CD8-positive, alpha-beta memory T cell (primary cell): Measurements from ENCODE around the gene LHX5. TPM values are rescaled to one million over a fixed set of nuclear protein-coding genes. Genes with fewer than 3 reads are reported as not detected.
"Not testable (repeated sequence)": the region's sequence is repeated elsewhere in the genome, so short reads cannot be mapped to it uniquely, and the experiment has no call there.

ENCODE experiments used
- CTCF ChIA-PET: fragments of 350-600 bp; sonication (Branson Sonifier 250); formaldehyde crosslinking; loops from one replicate; lab custom pipeline; 2021; ENCODE audit warnings: antibody characterized with exemption; lab: Charles Lee
- POLR2A ChIA-PET: fragments of 350-600 bp; sonication (Branson Sonifier 250); formaldehyde crosslinking; loops from one replicate; lab custom pipeline; 2021; ENCODE audit warnings: antibody characterized with exemption; lab: Charles Lee
- DNase-seq, 5 donors: peaks; one replicate each; pipeline versions ENCODE4 v3.0.0 to v3.0.0-alpha.2; 2020 to 2022; ENCODE audit warnings: mixed read lengths in 1 of 5
- H3K27ac ChIP-seq: one replicate; pipeline ENCODE4 v1.7.0; 2013; ENCODE audit warnings: low read depth, mild to moderate bottlenecking, low read length, moderate library complexity
- H3K27me3 ChIP-seq: 2 replicates; pipeline ENCODE4 v1.7.0; 2013; ENCODE audit warnings: low read length, mild to moderate bottlenecking; ENCODE audit not compliant: insufficient read depth, poor library complexity, severe bottlenecking
- H3K36me3 ChIP-seq: 2 replicates; pipeline ENCODE4 v1.7.0; 2013; ENCODE audit warnings: mild to moderate bottlenecking, low read length, moderate library complexity; ENCODE audit not compliant: insufficient read depth
- H3K4me1 ChIP-seq: 2 replicates; pipeline ENCODE4 v1.7.0; 2013; ENCODE audit warnings: mild to moderate bottlenecking, low read length, moderate library complexity; ENCODE audit not compliant: insufficient read depth
- H3K4me3 ChIP-seq: 2 replicates; pipeline ENCODE4 v1.7.0; 2013; ENCODE audit warnings: mild to moderate bottlenecking, low read length
- H3K9me3 ChIP-seq: 2 replicates; pipeline ENCODE4 v1.7.0; 2013; ENCODE audit warnings: mild to moderate bottlenecking, low read length
- H3K27ac Mint-ChIP-seq, 8 donors: one replicate each; pipeline ENCODE4 v1.8.0; 2020 to 2021; ENCODE audit warnings: mixed read lengths in 8 of 8, mild to moderate bottlenecking in 6 of 8, inconsistent platforms in 3 of 8, moderate library complexity in 3 of 8
- H3K27me3 Mint-ChIP-seq, 2 donors: one replicate each; pipeline ENCODE4 v1.8.0; 2020 to 2021; ENCODE audit warnings: mixed read lengths in 2 of 2, mild to moderate bottlenecking in 1 of 2, moderate library complexity in 1 of 2
- H3K36me3 Mint-ChIP-seq, 3 donors: one replicate each; pipeline ENCODE4 v1.8.0; 2020 to 2021; ENCODE audit warnings: mixed read lengths in 3 of 3, inconsistent platforms in 1 of 3, mild to moderate bottlenecking in 1 of 3
- H3K4me1 Mint-ChIP-seq, 3 donors: one replicate each; pipeline ENCODE4 v1.8.0; 2020 to 2021; ENCODE audit warnings: mixed read lengths in 3 of 3, inconsistent platforms in 1 of 3, mild to moderate bottlenecking in 1 of 3
- H3K4me3 Mint-ChIP-seq, 7 donors: one replicate each; pipeline ENCODE4 v1.8.0; 2020 to 2021; ENCODE audit warnings: mixed read lengths in 7 of 7, mild to moderate bottlenecking in 6 of 7, moderate library complexity in 4 of 7, inconsistent platforms in 2 of 7
- H3K9me3 Mint-ChIP-seq, 5 donors: one replicate each; pipeline ENCODE4 v1.8.0; 2020 to 2022; ENCODE audit warnings: mixed read lengths in 5 of 5, mild to moderate bottlenecking in 3 of 5, moderate library complexity in 2 of 5, inconsistent platforms in 1 of 5
- polyA plus RNA-seq: library from polyadenylated mRNA; unstranded; fragments of 300-500 nt; fragmentation: Illumina TruSeq; gene quantifications from one replicate; pipeline ENCODE4 v1.2.3, GENCODE V29; 2021
- total RNA-seq, 2 experiments: library from RNA; stranded (reverse); gene quantifications; one replicate each; pipeline ENCODE4 v1.2.3, GENCODE V29; 2021

Gene LHX5
- total and polyA plus RNA-seq, 3 experiments from 2014 or later: not detected

DNA sequence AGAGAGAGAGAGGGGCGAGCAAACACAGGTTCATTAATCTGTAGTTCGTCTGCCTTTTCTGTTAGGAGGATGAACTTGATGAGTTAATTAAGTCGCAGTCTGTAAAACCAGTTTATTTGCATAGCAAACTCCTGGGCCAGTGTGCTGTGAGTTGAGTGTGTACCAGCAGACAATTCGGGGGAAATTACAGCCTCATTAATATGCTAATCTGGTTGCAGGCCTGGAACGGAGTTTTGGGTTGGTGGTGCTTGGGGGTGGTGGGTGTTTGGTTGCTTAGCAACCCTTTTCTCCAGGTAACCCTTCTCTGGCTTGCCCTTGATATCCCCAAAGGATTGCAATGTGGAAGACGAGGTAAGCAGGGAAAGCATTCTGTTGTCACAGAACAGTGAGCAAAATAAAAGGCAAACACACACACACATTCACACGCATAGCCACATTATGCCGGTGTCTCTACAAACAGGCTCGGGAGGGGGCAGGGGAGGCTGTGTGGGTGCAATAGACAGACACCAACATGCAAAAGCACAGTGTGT lies 29.2 kb upstream of the LHX5 start:
- no peaks in the 10 kb centered on the region for H3K9me3 ChIP-seq
- peaks cover 9% of the 10 kb centered on the region for H3K27me3 ChIP-seq
- Mint-ChIP-seq H3K27ac (no peak overlapping the region), H3K4me1 (no peaks in the 10 kb centered on the region), H3K4me3 (no peak overlapping the region), H3K9me3 (peaks cover 0 to 3% (median 3%) of the 10 kb centered on the region in 5 donors), H3K27me3 (peaks cover 27 to 33% of the 10 kb centered on the region in 2 donors), H3K36me3 (no peaks in the 10 kb centered on the region)
- H3K36me3 ChIP-seq: no peaks in the 10 kb centered on the region
- ChIA-PET CTCF (no interaction called here), POLR2A (no interaction called here)
- H3K4me1 ChIP-seq: no peaks in the 10 kb centered on the region
- H3K4me3 ChIP-seq: no peak overlapping the region
- DNase-seq: no peak
- no peak overlapping the region for H3K27ac ChIP-seq

DNA sequence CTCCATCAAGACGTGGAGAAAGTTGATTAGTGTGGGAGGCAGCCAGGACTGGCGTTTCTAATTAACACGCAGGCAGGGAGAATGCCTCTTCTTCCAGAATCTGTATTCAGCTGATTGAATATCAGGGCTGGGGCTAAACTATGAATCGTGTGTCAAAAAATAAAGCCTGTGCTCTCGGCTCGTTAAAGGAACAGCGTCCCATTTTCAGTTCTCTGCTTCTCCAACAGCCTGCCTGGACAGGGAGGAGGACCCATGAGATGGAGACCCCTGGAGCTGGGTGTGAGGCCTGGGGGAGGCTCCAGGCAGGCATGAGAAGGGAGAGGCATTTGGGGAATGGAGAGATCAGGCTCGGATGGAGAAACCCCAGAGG lies 28.6 kb upstream of the LHX5 start:
- no peaks in the 10 kb centered on the region for H3K36me3 ChIP-seq
- H3K9me3 ChIP-seq: no peaks in the 10 kb centered on the region
- peaks cover 0 to 3% (median 3%) of the 10 kb centered on the region in 5 donors for H3K9me3 Mint-ChIP-seq
- H3K27me3 ChIP-seq: peaks cover 9% of the 10 kb centered on the region
- no peaks in the 10 kb centered on the region for H3K36me3 Mint-ChIP-seq
- H3K4me1 Mint-ChIP-seq: no peaks in the 10 kb centered on the region
- no peak for DNase-seq
- H3K27ac ChIP-seq: no peak overlapping the region
- peaks cover 24 to 29% of the 10 kb centered on the region in 2 donors for H3K27me3 Mint-ChIP-seq
- no peak overlapping the region for H3K4me3 Mint-ChIP-seq
- H3K4me1 ChIP-seq: no peaks in the 10 kb centered on the region
- ChIA-PET CTCF (no interaction called here), POLR2A (no interaction called here)
- H3K27ac Mint-ChIP-seq: no peak overlapping the region
- H3K4me3 ChIP-seq: no peak overlapping the region

DNA sequence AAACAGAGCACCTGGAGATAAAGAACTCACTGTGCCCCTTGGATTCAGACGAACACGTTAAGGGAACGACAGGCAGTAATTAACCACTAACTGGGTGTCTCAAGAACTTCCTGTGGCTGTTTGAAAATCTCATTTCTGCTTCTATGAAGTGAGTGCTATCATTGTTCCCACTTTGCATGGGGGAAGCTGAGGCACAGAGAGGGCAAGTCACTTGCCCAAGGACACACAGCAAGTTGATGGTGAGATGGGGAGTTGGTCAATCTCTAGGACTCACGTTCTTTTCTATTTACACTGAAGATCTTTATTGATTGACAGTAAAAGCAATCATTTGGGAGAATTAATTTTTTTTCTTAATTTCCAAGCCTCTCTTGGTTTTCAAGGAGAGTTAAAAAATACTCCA lies 26.8 kb upstream of the LHX5 start:
- H3K27ac ChIP-seq: no peak overlapping the region
- H3K36me3 ChIP-seq: no peaks in the 10 kb centered on the region
- no peak overlapping the region for H3K4me3 ChIP-seq
- H3K4me1 ChIP-seq: no peaks in the 10 kb centered on the region
- Mint-ChIP-seq H3K27me3 (peaks cover 21 to 33% of the 10 kb centered on the region in 2 donors), H3K27ac (no peak overlapping the region), H3K9me3 (peaks cover 0 to 5% (median 3%) of the 10 kb centered on the region in 5 donors), H3K36me3 (no peaks in the 10 kb centered on the region), H3K4me1 (no peaks in the 10 kb centered on the region), H3K4me3 (no peak overlapping the region)
- H3K9me3 ChIP-seq: no peaks in the 10 kb centered on the region
- H3K27me3 ChIP-seq: peaks cover 9% of the 10 kb centered on the region
- DNase-seq: no peak
- CTCF ChIA-PET: no interaction called here
- POLR2A ChIA-PET: no interaction called here

DNA sequence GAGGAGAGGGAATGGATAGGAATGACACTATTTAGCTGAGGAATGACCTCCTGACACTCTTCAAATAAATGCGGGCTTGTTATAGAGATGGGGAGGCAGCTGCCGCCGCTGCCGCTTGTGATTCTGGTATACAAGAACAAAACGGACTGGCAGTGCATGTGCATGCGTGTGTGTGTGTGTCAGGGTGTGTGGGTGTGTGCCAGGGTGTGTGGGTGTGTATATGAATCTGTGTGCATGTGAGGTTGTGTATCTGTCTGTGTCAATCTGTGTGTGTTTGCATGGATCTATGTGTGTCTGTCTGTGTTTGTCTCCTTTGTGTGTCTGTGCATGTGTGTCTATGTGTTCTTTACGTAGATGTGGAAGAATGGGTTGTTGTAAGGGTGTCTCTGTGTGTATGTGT lies 26.0 kb upstream of the LHX5 start:
- ChIA-PET CTCF (no interaction called here), POLR2A (no interaction called here)
- no peak for DNase-seq
- Histone ChIP-seq H3K4me3 (no peak overlapping the region), H3K36me3 (no peaks in the 10 kb centered on the region), H3K4me1 (no peaks in the 10 kb centered on the region), H3K27ac (no peak overlapping the region), H3K9me3 (no peaks in the 10 kb centered on the region), H3K27me3 (peaks cover 9% of the 10 kb centered on the region)
- Mint-ChIP-seq H3K36me3 (no peaks in the 10 kb centered on the region), H3K27ac (no peak overlapping the region), H3K4me3 (no peak overlapping the region), H3K4me1 (no peaks in the 10 kb centered on the region), H3K9me3 (peaks cover 0 to 5% (median 3%) of the 10 kb centered on the region in 5 donors), H3K27me3 (peaks cover 21 to 35% of the 10 kb centered on the region in 2 donors)

DNA sequence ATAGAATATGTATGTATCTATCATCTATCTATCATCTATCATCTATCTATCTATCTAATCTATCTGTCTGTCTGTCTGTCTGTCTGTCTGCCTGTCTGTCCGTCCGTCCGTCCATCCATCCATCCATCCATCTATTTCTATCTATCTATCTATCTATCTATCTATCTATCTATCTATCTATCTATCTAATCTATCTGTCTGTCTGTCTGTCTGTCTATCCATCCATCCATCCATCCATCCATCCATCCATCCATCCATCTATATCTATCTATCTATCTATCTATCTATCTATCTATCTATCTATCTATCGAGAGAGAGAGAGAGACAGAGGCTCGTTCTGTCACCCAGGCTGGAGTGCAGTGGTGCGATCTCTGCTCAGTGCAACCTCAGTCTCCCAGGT lies 24.3 kb upstream of the LHX5 start:
- H3K9me3 Mint-ChIP-seq, H3K4me3 ChIP-seq, H3K9me3 ChIP-seq, H3K36me3 Mint-ChIP-seq, H3K4me1 ChIP-seq, POLR2A ChIA-PET, H3K27ac Mint-ChIP-seq, H3K27me3 ChIP-seq, H3K4me1 Mint-ChIP-seq, H3K36me3 ChIP-seq, DNase-seq, H3K27ac ChIP-seq, H3K4me3 Mint-ChIP-seq, CTCF ChIA-PET: not testable (repeated sequence)
- H3K27me3 Mint-ChIP-seq: peaks cover 15 to 32% of the 10 kb centered on the region in 2 donors

DNA sequence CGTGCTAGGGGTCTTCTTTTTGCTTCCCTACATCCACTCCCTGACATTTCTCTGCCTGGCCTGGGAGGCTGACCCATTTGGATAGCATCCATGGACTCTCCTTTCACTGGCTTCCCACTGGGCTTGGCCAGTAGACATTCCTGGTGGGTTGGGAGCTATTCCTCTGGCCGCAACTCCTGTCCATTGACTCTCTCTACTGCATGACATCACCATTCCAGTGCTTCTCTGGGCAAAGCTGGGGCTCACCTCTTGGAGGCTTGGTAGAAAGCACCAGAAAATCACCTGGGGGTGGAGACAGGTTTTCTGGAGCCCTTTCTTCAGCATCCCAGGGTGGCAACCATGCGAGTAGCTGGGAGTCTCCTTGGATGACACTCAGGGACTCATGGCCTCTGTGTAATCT lies 16.7 kb upstream of the LHX5 start:
- no peaks in the 10 kb centered on the region for H3K36me3 Mint-ChIP-seq
- H3K27ac ChIP-seq: no peak overlapping the region
- no peaks in the 10 kb centered on the region for H3K36me3 ChIP-seq
- H3K27me3 ChIP-seq: no peaks in the 10 kb centered on the region
- no peaks in the 10 kb centered on the region for H3K4me1 ChIP-seq
- ChIA-PET POLR2A (no interaction called here), CTCF (no interaction called here)
- no peak overlapping the region for H3K4me3 ChIP-seq
- no peaks in the 10 kb centered on the region for H3K9me3 ChIP-seq
- no peak for DNase-seq
- H3K27me3 Mint-ChIP-seq: peaks cover 18 to 72% of the 10 kb centered on the region in 2 donors
- H3K4me1 Mint-ChIP-seq: no peaks in the 10 kb centered on the region
- H3K27ac Mint-ChIP-seq: no peak overlapping the region
- H3K9me3 Mint-ChIP-seq: peaks cover 0 to 6% (median 3%) of the 10 kb centered on the region in 5 donors
- H3K4me3 Mint-ChIP-seq: no peak overlapping the region

DNA sequence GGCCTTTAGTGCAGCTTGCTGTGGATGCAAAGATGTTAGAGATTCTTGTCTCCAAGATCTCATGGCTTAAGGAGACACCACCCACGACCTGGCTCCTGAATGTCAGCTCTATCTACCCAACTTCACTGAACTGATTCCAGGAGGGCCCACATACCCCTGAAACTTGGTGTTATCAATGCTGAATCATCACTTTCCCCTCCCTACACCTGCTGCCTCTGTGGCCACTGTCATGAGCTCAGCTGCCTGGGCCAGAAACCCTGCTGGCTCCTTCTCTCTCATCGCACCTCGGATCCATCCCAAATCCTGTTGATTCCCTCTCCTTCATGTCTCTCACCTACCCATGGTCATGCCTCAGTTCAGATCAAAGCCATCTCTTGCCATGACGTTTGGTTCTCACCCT lies 15.1 kb upstream of the LHX5 start:
- POLR2A ChIA-PET: no interaction called here
- Mint-ChIP-seq H3K27ac (no peak overlapping the region), H3K4me1 (no peaks in the 10 kb centered on the region), H3K27me3 (peaks cover 30 to 82% of the 10 kb centered on the region in 2 donors), H3K36me3 (no peaks in the 10 kb centered on the region), H3K4me3 (no peak overlapping the region), H3K9me3 (peaks cover 0 to 6% (median 3%) of the 10 kb centered on the region in 5 donors)
- no peak overlapping the region for H3K27ac ChIP-seq
- H3K9me3 ChIP-seq: no peaks in the 10 kb centered on the region
- no peaks in the 10 kb centered on the region for H3K4me1 ChIP-seq
- no peak for DNase-seq
- no peaks in the 10 kb centered on the region for H3K36me3 ChIP-seq
- no peaks in the 10 kb centered on the region for H3K27me3 ChIP-seq
- CTCF ChIA-PET: no interaction called here
- H3K4me3 ChIP-seq: no peak overlapping the region

DNA sequence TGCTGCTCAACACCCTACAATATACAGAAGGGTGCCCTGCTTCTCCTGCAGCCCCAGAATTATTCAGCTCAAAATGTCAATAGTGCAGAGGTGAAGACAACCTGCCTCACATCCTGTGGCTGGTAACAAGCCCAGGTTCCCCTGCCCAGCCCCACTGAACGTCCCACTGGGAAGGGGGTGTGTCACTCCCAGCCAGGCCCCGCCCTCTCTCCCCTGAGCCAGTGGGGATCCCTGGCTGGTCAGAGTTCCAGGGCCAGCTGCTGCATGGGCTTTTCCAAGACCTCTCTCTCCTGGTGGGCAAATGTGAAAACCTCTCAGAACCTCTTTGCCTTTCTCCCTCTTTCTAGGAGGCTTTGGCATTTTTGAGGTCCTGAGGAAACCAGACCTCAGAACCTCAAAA lies 13.7 kb upstream of the LHX5 start:
- Histone ChIP-seq H3K27me3 (peaks cover 12% of the 10 kb centered on the region), H3K27ac (no peak overlapping the region), H3K4me3 (no peak overlapping the region), H3K9me3 (no peaks in the 10 kb centered on the region), H3K4me1 (no peaks in the 10 kb centered on the region), H3K36me3 (no peaks in the 10 kb centered on the region)
- DNase-seq: no peak
- no peak overlapping the region for H3K27ac Mint-ChIP-seq
- no peak overlapping the region for H3K4me3 Mint-ChIP-seq
- no peaks in the 10 kb centered on the region for H3K36me3 Mint-ChIP-seq
- H3K9me3 Mint-ChIP-seq: peaks cover 0 to 8% (median 4%) of the 10 kb centered on the region in 5 donors
- POLR2A ChIA-PET: no interaction called here
- H3K4me1 Mint-ChIP-seq: peaks cover 0 to 5% (median under 1%) of the 10 kb centered on the region in 3 donors
- CTCF ChIA-PET: no interaction called here
- H3K27me3 Mint-ChIP-seq: peaks cover 41 to 82% of the 10 kb centered on the region in 2 donors
